ENCODE results near the gene BMP7.

The BMP7 gene

GRCh38 chr20:57289391-57290177 is 23.1 kb upstream of the BMP7 start (continued):
- no peak for TF ChIP-seq ZNF561 (tag by site-specific recombination; IDR thresholded peaks at IDR 0.05; ENCODE audit: borderline replicate concordance)
- no peak for TF ChIP-seq SCRT2 (tag by site-specific recombination; IDR thresholded peaks at IDR 0.05)
- no peak for TF ChIP-seq ZNF214 (tag by site-specific recombination; IDR thresholded peaks at IDR 0.05; ENCODE audit: borderline replicate concordance)
- no peak for TF ChIP-seq PRDM1 (tag by site-specific recombination; IDR thresholded peaks at IDR 0.05)
- TF ChIP-seq ZNF16 (tag by site-specific recombination; IDR thresholded peaks at IDR 0.05; ENCODE audit: low read depth) = no peak
- TF ChIP-seq ZBTB1 (tag by site-specific recombination; IDR thresholded peaks at IDR 0.05) = no peak
- no peak for TF ChIP-seq ZNF302 (tag by site-specific recombination; IDR thresholded peaks at IDR 0.05; ENCODE audit: low read depth)
- no peak for TF ChIP-seq ZNF544 (tag by site-specific recombination; IDR thresholded peaks at IDR 0.05)
- TF ChIP-seq ZNF248 (tag by site-specific recombination; IDR thresholded peaks at IDR 0.05) = no peak
- TF ChIP-seq ZSCAN5A (tag by site-specific recombination; IDR thresholded peaks at IDR 0.05) = no peak

GRCh38 chr20:57288651-57289277 is 22.3 kb upstream of the BMP7 start:
- POLR2A ChIA-PET = no interaction called here
- no peak overlapping the region for H3K4me3 ChIP-seq (ENCODE audit: low read depth, low read length)
- no peaks in the 10 kb centered on the region for H3K4me1 ChIP-seq (ENCODE audit: control insufficient read depth, insufficient read depth, low read length)
- H3K9me3 ChIP-seq (ENCODE audit: control insufficient read depth, insufficient read depth, low read depth, low read length) = no peaks in the 10 kb centered on the region
- H3K27ac ChIP-seq (ENCODE audit: extremely low read depth, low read depth, low read length) = no peak overlapping the region
- CTCF ChIA-PET = interaction anchor here (0.6 to 1.3 kb wide), 3 partner anchors 46 to 659 kb away, joined by 3 read pairs; no protein-coding TSS in a partner anchor
- H3K36me3 ChIP-seq (ENCODE audit: control insufficient read depth in 2 of 2, insufficient read depth in 1 of 2, low read length in 2 of 2) = no peaks in the 10 kb centered on the region
- TF ChIP-seq ZNF211 (tag by site-specific recombination; IDR thresholded peaks at IDR 0.05; ENCODE audit: low read depth) (no peak), ZNF76 (tag by site-specific recombination; IDR thresholded peaks at IDR 0.05; ENCODE audit: borderline replicate concordance, low read depth) (no peak), ZNF521 (tag by site-specific recombination; IDR thresholded peaks at IDR 0.05) (no peak), ZSCAN4 (tag by site-specific recombination; IDR thresholded peaks at IDR 0.05) (no peak), ZNF558 (tag by site-specific recombination; IDR thresholded peaks at IDR 0.05) (no peak), MZF1 (tag by site-specific recombination; IDR thresholded peaks at IDR 0.05; ENCODE audit: borderline replicate concordance) (no peak), HOXA7 (CRISPR knock-in tag; IDR thresholded peaks at IDR 0.05; ENCODE audit: borderline replicate concordance) (no peak), ZNF501 (tag by site-specific recombination; IDR thresholded peaks at IDR 0.05) (no peak), ZNF843 (tag by site-specific recombination; IDR thresholded peaks at IDR 0.05) (no peak), ZNF416 (tag by site-specific recombination; IDR thresholded peaks at IDR 0.05) (no peak), ZNF292 (tag by site-specific recombination; IDR thresholded peaks at IDR 0.05; ENCODE audit: borderline replicate concordance, low read depth) (no peak), KLF9 (tag by site-specific recombination; IDR thresholded peaks at IDR 0.05; ENCODE audit: low read depth) (no peak), ZNF362 (tag by site-specific recombination; IDR thresholded peaks at IDR 0.05) (no peak), ATF2 (tag by site-specific recombination; IDR thresholded peaks at IDR 0.05; ENCODE audit: low read depth) (no peak), ZNF174 (tag by site-specific recombination; IDR thresholded peaks at IDR 0.05) (no peak), ZNF366 (tag by site-specific recombination; conservative IDR thresholded peaks at IDR 0.05) (no peak), CTCF (tag by site-specific recombination; IDR thresholded peaks at IDR 0.05) (no peak)
